T-helper 2 cell treated with Interferon-gamma antibody and Interleukin-4, amounts not matched to agents 100 ng/mL and 5 ng/mL, for 36 hours (primary cell): Measurements from ENCODE around the gene DCBLD2. TPM values are rescaled to one million over a fixed set of nuclear protein-coding genes. Genes with fewer than 3 reads are reported as not detected.
"Not testable (repeated sequence)": the region's sequence is repeated elsewhere in the genome, so short reads cannot be mapped to it uniquely, and the experiment has no call there.

Source experiments
- intact Hi-C: fragments of 100-400 bp; cut with micrococcal nuclease; formaldehyde crosslinking; loops from one replicate; pipeline ENCODE4 v1.15.1; 2023
- total RNA-seq: library from RNA; stranded (reverse); gene quantifications from 2 replicates; pipeline ENCODE4 v1.2.3, GENCODE V29; 2022

Gene DCBLD2
- total RNA-seq, 1 donor from 2014 or later: 2.4 TPM

GRCh38 chr3:98843266-98843959 is 58.1 kb downstream of the DCBLD2 start:
- intact Hi-C loops: no loop called here

- intact Hi-C loops: no loop called here
Measured at GRCh38 chr3:98839846-98840245, 61.6 kb downstream of the DCBLD2 start.

GRCh38 chr3:98831060-98831459 is 70.4 kb downstream of the DCBLD2 start:
- intact Hi-C loops: not testable (repeated sequence)

- intact Hi-C loops: no loop called here
Measured at GRCh38 chr3:98829246-98829832, 72.2 kb downstream of the DCBLD2 start.

- intact Hi-C loops: no loop called here
Measured at GRCh38 chr3:98827221-98827920, 74.1 kb downstream of the DCBLD2 start.

- intact Hi-C loops: no loop called here
Measured at GRCh38 chr3:98826126-98826525, 75.4 kb downstream of the DCBLD2 start.

GRCh38 chr3:98824256-98824655 is 77.2 kb downstream of the DCBLD2 start:
- intact Hi-C loops: no loop called here

- intact Hi-C loops: no loop called here
Measured at GRCh38 chr3:98823791-98824190, 77.7 kb downstream of the DCBLD2 start.

- intact Hi-C loops: no loop called here
Measured at GRCh38 chr3:98821063-98821462, 80.4 kb downstream of the DCBLD2 start.

- intact Hi-C loops: loop anchor here (1.0 to 10.0 kb wide), 7 partner anchors 85 to 935 kb away; partner anchors contain the start of gene DCBLD2
Measured at GRCh38 chr3:98817547-98818041, 83.9 kb downstream of the DCBLD2 start.

GRCh38 chr3:98814817-98815420 is 86.6 kb downstream of the DCBLD2 start:
- intact Hi-C loops: loop anchor here (5.0 to 10.0 kb wide), 5 partner anchors 87 to 937 kb away; partner anchors contain the start of gene DCBLD2

GRCh38 chr3:98812851-98813374 is 88.6 kb downstream of the DCBLD2 start:
- intact Hi-C loops: loop anchor here (1.0 to 10.0 kb wide), 4 partner anchors 211 to 722 kb away; no protein-coding TSS in a partner anchor

- intact Hi-C loops: loop anchor here (10.0 kb wide), 2 partner anchors 486 to 724 kb away; no protein-coding TSS in a partner anchor
Measured at GRCh38 chr3:98811048-98811447, 90.4 kb downstream of the DCBLD2 start.

- intact Hi-C loops: no loop called here
Measured at GRCh38 chr3:98809557-98809956, 91.9 kb downstream of the DCBLD2 start.

GRCh38 chr3:98808071-98808470 is 93.4 kb downstream of the DCBLD2 start:
- intact Hi-C loops: no loop called here

GRCh38 chr3:98807561-98807960 is 93.9 kb downstream of the DCBLD2 start:
- intact Hi-C loops: no loop called here

GRCh38 chr3:98807011-98807410 is 94.5 kb downstream of the DCBLD2 start:
- intact Hi-C loops: no loop called here

GRCh38 chr3:98806521-98806920 is 95.0 kb downstream of the DCBLD2 start:
- intact Hi-C loops: no loop called here

GRCh38 chr3:98805571-98805970 is 95.9 kb downstream of the DCBLD2 start:
- intact Hi-C loops: no loop called here

- intact Hi-C loops: no loop called here
Measured at GRCh38 chr3:98801043-98801747, 100.3 kb downstream of the DCBLD2 start.

GRCh38 chr3:98800401-98800800 is 101.1 kb downstream of the DCBLD2 start:
- intact Hi-C loops: no loop called here
